Immature natural killer cell (primary cell): ENCODE data around the gene TRIM51G. TPM values are rescaled to one million over a fixed set of nuclear protein-coding genes. Genes with fewer than 3 reads are reported as not detected.
"Not testable (repeated sequence)": the region's sequence is repeated elsewhere in the genome, so short reads cannot be mapped to it uniquely, and the experiment has no call there.

Experiments used
- DNase-seq, 3 donors: peaks; one replicate each; pipeline ENCODE4 v3.0.0; 2022; ENCODE audit warnings: mixed read lengths in 1 of 3
- H3K27ac Mint-ChIP-seq, 6 donors: one replicate each; pipeline ENCODE4 v1.8.0; 2020; ENCODE audit warnings: mixed read lengths in 6 of 6, mild to moderate bottlenecking in 5 of 6, inconsistent platforms in 4 of 6, moderate library complexity in 3 of 6
- H3K27me3 Mint-ChIP-seq, 3 donors: one replicate each; pipeline ENCODE4 v1.8.0; 2020 to 2021; ENCODE audit warnings: low read depth in 3 of 3, mild to moderate bottlenecking in 3 of 3, mixed read lengths in 3 of 3, moderate library complexity in 3 of 3, inconsistent platforms in 1 of 3
- H3K36me3 Mint-ChIP-seq, 3 donors: one replicate each; pipeline ENCODE4 v1.8.0; 2020; ENCODE audit warnings: mixed read lengths in 3 of 3, inconsistent platforms in 2 of 3, mild to moderate bottlenecking in 2 of 3
- H3K4me1 Mint-ChIP-seq, 2 donors: one replicate each; pipeline ENCODE4 v1.8.0; 2020; ENCODE audit warnings: inconsistent platforms in 2 of 2, mild to moderate bottlenecking in 2 of 2, mixed read lengths in 2 of 2, moderate library complexity in 1 of 2
- H3K4me3 Mint-ChIP-seq, 5 donors: one replicate each; pipeline ENCODE4 v1.8.0; 2020; ENCODE audit warnings: mild to moderate bottlenecking in 5 of 5, mixed read lengths in 5 of 5, inconsistent platforms in 3 of 5, moderate library complexity in 3 of 5
- H3K9me3 Mint-ChIP-seq, 6 donors: one replicate each; pipeline ENCODE4 v1.8.0; 2020; ENCODE audit warnings: mild to moderate bottlenecking in 6 of 6, mixed read lengths in 6 of 6, inconsistent platforms in 4 of 6, moderate library complexity in 3 of 6
- polyA plus RNA-seq, 3 donors: library from polyadenylated mRNA; unstranded; fragments of 300-500 nt; fragmentation: Illumina TruSeq; gene quantifications; one replicate each; pipeline ENCODE4 v1.2.3, GENCODE V29; 2021

TRIM51G gene
- not detected for polyA plus RNA-seq

- H3K4me3 Mint-ChIP-seq, DNase-seq, H3K27me3 Mint-ChIP-seq, H3K36me3 Mint-ChIP-seq, H3K4me1 Mint-ChIP-seq, H3K27ac Mint-ChIP-seq: not testable (repeated sequence)
- H3K9me3 Mint-ChIP-seq = peaks cover 4 to 27% (median 11%) of the 10 kb centered on the region in 6 donors
These were observed at the start of gene TRIM51G for GRCh38 chr11:48983785-48984184. Gene TRIM51G, minus strand, starts transcription at chr11:48983885. Its CDS starts 2,190 bp downstream, at chr11:48981695.

GRCh38 chr11:49028523-49028922 is 44.8 kb upstream of the TRIM51G start, which contains the start of gene TRIM49B:
Gene TRIM49B, plus strand, starts transcription at chr11:49028823. Its CDS starts 2,777 bp downstream, at chr11:49031600.
- H3K27me3 Mint-ChIP-seq, H3K4me3 Mint-ChIP-seq, DNase-seq, H3K27ac Mint-ChIP-seq, H3K36me3 Mint-ChIP-seq, H3K4me1 Mint-ChIP-seq: not testable (repeated sequence)
- peaks cover 6 to 19% (median 13%) of the 10 kb centered on the region in 6 donors for H3K9me3 Mint-ChIP-seq

- not testable (repeated sequence) for H3K4me3 Mint-ChIP-seq, H3K4me1 Mint-ChIP-seq, H3K27ac Mint-ChIP-seq, H3K27me3 Mint-ChIP-seq, H3K36me3 Mint-ChIP-seq, DNase-seq
- peaks cover 0 to 18% (median 9%) of the 10 kb centered on the region in 6 donors for H3K9me3 Mint-ChIP-seq
These were observed 15.1 kb downstream of the TRIM51G start for GRCh38 chr11:48968592-48968991.

- H3K36me3 Mint-ChIP-seq, H3K27ac Mint-ChIP-seq, DNase-seq, H3K4me1 Mint-ChIP-seq, H3K27me3 Mint-ChIP-seq, H3K4me3 Mint-ChIP-seq: not testable (repeated sequence)
- peaks cover 6 to 39% (median 18%) of the 10 kb centered on the region in 6 donors for H3K9me3 Mint-ChIP-seq
These were observed 28.2 kb downstream of the TRIM51G start for GRCh38 chr11:48955315-48956049.

- H3K9me3 Mint-ChIP-seq = peaks cover 4 to 33% (median 16%) of the 10 kb centered on the region in 6 donors
- not testable (repeated sequence) for H3K4me3 Mint-ChIP-seq, H3K27ac Mint-ChIP-seq, DNase-seq, H3K27me3 Mint-ChIP-seq, H3K36me3 Mint-ChIP-seq, H3K4me1 Mint-ChIP-seq
These were observed 37.9 kb downstream of the TRIM51G start for GRCh38 chr11:48945796-48946195.

Other genes with a start within 250 kb of the TRIM51G start
- not detected for gene TRIM49B, start 44.9 kb upstream of the TRIM51G start, polyA plus RNA-seq
- not detected for gene TRIM64C, start 75.2 kb upstream of the TRIM51G start, polyA plus RNA-seq
- not detected for gene FOLH1, start 224.7 kb upstream of the TRIM51G start, polyA plus RNA-seq